ENCODE data around the gene TSPOAP1.

Gene TSPOAP1

GRCh38 chr17:58303971-58304749 lies 24.4 kb downstream of the TSPOAP1 start:
- peak; percentile 22 for DNase-seq (ENCODE audit: low read depth, low spot score)
- in situ Hi-C loops (cut with HindIII; ENCODE audit: low sequenced_read_pairs): no loop called here
- no peak overlapping the region for H3K4me3 ChIP-seq (ENCODE audit: low read depth, low read length)
- TF ChIP-seq, protein P1, sequence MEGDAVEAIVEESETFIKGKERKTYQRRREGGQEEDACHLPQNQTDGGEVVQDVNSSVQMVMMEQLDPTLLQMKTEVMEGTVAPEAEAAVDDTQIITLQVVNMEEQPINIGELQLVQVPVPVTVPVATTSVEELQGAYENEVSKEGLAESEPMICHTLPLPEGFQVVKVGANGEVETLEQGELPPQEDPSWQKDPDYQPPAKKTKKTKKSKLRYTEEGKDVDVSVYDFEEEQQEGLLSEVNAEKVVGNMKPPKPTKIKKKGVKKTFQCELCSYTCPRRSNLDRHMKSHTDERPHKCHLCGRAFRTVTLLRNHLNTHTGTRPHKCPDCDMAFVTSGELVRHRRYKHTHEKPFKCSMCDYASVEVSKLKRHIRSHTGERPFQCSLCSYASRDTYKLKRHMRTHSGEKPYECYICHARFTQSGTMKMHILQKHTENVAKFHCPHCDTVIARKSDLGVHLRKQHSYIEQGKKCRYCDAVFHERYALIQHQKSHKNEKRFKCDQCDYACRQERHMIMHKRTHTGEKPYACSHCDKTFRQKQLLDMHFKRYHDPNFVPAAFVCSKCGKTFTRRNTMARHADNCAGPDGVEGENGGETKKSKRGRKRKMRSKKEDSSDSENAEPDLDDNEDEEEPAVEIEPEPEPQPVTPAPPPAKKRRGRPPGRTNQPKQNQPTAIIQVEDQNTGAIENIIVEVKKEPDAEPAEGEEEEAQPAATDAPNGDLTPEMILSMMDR (IDR thresholded peaks at IDR 0.05; ENCODE audit: low read depth, low read length): peak; percentile 82

DNA sequence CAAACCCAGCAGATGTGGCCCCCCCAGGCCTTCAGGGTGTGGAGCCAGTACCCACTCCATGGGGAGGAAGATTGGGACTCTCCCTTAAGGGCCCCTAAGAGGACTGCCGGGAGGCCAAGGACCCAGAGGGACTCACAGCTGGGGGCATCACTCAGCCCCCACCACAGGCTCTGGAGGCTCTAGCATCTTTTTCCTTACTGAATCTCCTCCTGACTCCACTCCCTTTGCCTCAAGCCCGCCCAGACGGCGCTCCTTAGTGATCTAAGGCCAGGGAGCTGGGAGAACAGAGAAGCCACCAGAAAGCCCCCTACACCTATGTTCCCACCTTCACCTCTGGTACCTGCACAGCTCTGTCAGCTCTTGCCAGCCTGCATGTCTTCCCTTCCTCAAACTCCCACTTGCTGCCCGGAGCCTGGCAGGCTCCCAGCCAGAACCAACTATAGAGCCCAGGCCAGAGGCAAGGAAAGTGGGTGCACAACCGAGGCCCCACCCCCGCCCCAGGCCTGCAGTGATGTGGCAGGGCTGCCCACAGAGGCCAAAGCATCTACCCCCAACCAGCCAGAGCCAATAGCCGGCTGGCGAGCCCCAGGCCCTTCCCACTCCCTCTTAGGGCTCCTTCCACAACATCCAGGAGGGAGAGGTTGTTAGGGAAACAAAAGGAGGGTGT lies 25.5 kb downstream of the TSPOAP1 start:
- TF ChIP-seq, protein P1 (IDR thresholded peaks at IDR 0.05; ENCODE audit: low read depth, low read length): no peak
- no peak overlapping the region for H3K4me3 ChIP-seq (ENCODE audit: low read depth, low read length)
- no peak for DNase-seq (ENCODE audit: low read depth, low spot score)
- in situ Hi-C loops (cut with HindIII; ENCODE audit: low sequenced_read_pairs): no loop called here

DNA sequence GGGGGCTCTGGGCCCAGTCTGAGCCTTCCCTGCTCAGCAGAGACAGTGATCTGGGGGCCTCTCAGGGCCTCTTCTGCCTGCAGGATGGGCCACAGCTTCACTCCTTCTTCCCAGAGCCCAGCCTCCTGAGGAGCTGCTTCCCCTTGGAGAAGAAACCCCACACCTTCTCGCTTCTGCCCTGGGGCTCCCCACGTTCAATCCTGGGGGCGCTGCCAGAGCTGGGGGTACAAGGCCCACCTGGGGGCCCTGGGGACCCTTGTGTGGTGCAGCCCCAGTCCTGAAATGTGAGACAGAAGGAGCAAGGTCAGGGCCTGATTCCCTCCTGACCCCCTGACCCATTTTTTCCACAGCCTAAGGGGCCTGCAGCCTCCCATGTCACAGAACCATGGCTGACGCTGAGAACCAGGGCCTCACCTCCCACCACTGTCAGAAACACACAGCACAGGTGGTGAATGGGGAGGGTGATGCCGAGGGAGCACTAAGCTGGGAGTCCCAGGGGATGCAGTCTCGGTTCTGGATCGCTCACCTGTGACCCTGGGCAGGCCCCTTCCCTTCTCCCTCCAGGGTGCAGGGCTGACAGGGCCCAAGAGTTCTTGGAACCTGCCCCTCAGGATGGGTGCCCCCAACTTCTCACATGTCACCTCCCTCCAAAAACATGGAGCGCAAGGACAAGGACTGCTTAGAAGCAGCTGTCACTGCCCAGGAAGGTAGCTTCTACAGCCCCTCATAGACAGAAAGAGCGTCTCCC lies 26.2 kb downstream of the TSPOAP1 start:
- no peak overlapping the region for H3K4me3 ChIP-seq (ENCODE audit: low read depth, low read length)
- in situ Hi-C loops (cut with HindIII; ENCODE audit: low sequenced_read_pairs): no loop called here
- TF ChIP-seq, protein P1 (IDR thresholded peaks at IDR 0.05; ENCODE audit: low read depth, low read length): no peak
- no peak for DNase-seq (ENCODE audit: low read depth, low spot score)

DNA sequence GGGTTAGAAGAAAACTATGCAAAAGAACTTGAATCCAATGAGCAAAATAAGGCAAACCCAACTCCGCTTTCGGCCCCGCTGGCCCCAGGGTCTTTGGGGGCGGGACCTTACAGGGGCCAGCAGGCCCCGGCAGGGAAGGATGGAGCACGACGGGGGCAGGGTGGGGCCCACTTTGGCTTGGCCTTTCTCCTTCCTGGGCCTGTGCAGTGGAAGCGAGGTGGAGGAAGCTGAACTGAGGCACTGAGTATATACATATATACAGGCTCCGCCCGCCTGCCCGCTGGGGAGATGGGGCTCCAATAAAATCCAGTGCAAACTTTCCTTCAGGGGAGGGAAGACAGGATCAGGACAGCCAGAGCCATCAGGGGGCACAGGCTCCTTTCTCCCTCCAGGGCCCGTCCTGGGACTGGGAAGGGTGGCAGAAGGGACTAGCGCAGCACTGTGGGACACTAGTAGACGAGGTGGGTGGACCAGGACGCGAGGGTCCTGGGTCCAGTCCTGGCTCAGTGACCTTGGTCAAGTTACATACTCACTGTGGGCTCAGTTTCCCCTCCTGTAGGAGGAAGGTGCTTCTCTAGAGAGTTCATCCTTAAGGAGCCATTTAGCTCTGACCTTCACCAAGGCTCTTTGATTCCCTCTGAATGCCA lies 27.0 kb downstream of the TSPOAP1 start:
- TF ChIP-seq, protein P1 (IDR thresholded peaks at IDR 0.05; ENCODE audit: low read depth, low read length): no peak
- H3K4me3 ChIP-seq (ENCODE audit: low read depth, low read length): no peak overlapping the region
- in situ Hi-C loops (cut with HindIII; ENCODE audit: low sequenced_read_pairs): no loop called here
- no peak for DNase-seq (ENCODE audit: low read depth, low spot score)

- H3K4me3 ChIP-seq (ENCODE audit: low read depth, low read length): no peak overlapping the region
- in situ Hi-C loops (cut with HindIII; ENCODE audit: low sequenced_read_pairs): no loop called here
- DNase-seq (ENCODE audit: low read depth, low spot score): no peak
- TF ChIP-seq, protein P1 (IDR thresholded peaks at IDR 0.05; ENCODE audit: low read depth, low read length): no peak
These were observed 28.3 kb downstream of the TSPOAP1 start for GRCh38 chr17:58300336-58300735.

DNA sequence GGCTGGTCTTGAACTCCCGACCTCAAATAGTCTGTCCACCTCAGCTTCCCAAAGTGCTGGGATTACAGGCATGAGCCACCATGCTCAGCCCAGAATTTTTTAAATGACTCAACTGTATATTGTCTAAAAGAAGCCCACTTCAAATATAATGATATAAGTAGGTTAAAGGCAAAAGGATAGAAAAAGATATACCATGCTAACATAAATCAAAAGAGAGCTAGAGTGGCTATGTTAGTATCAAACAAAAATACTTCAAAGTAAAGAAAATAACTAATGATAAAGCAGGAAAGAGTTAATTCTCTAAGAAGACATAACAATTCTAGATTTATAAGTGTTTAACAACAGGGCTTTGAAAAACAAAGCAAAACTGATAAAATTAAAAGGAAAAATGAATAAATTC lies 34.6 kb downstream of the TSPOAP1 start:
- in situ Hi-C loops (cut with HindIII; ENCODE audit: low sequenced_read_pairs): no loop called here
- TF ChIP-seq, protein P1 (IDR thresholded peaks at IDR 0.05; ENCODE audit: low read depth, low read length): no peak

More for the DNA sequence above, 34.6 kb downstream of the TSPOAP1 start:
- H3K4me3 ChIP-seq (ENCODE audit: low read depth, low read length): no peak overlapping the region
- DNase-seq (ENCODE audit: low read depth, low spot score): no peak

All from astrocyte of the spinal cord (primary cell).